ENCODE measurements around the gene APC2. TPM values are rescaled to one million over a fixed set of nuclear protein-coding genes. Genes with fewer than 3 reads are reported as not detected.

APC2 gene
- total and polyA plus RNA-seq, 8 donors, result 0.10 to 3.5 (median 0.58) TPM; not detected in 1

GRCh38 chr19:1483131-1483978, 33.4 kb downstream of the APC2 start:
- 91 to 94% (median 93%) methylated on average over 48 to 77 of the region's 77 CpGs for WGBS, 5 donors
- no peak for DNase-seq
- Histone ChIP-seq H3K4me3 (no peak overlapping the region), H3K27ac (no peak overlapping the region), H3K4me1 (peaks cover 11 to 13% (median 12%) of the 10 kb centered on the region in 4 donors), H3K27me3 (no peaks in the 10 kb centered on the region), H3K9me3 (no peaks in the 10 kb centered on the region), H3K36me3 (no peaks in the 10 kb centered on the region)
- TF ChIP-seq POLR2AphosphoS5 (IDR thresholded peaks at IDR 0.05), result no peak
- no peak for TF ChIP-seq CTCF (IDR thresholded peaks at IDR 0.05)
- no peak for TF ChIP-seq EP300 (IDR thresholded peaks at IDR 0.05)
- TF ChIP-seq POLR2A (IDR thresholded peaks at IDR 0.05), result no peak
- intact Hi-C loops (cut with DNase I; ENCODE audit: low total_unique reads), result no loop called here

GRCh38 chr19:1483979-1484428, 34.1 kb downstream of the APC2 start:
- no peak overlapping the region for H3K4me3 ChIP-seq
- peaks cover 6 to 8% (median 7%) of the 10 kb centered on the region in 4 donors for H3K4me1 ChIP-seq
- 85 to 96% (median 92%) methylated on average over 17 to 23 of the region's 23 CpGs for WGBS, 5 donors
- H3K27me3 ChIP-seq, result no peaks in the 10 kb centered on the region
- intact Hi-C loops (cut with DNase I; ENCODE audit: low total_unique reads), result no loop called here
- H3K36me3 ChIP-seq, result no peaks in the 10 kb centered on the region
- TF ChIP-seq POLR2A (IDR thresholded peaks at IDR 0.05) (no peak), POLR2AphosphoS5 (IDR thresholded peaks at IDR 0.05) (no peak), CTCF (IDR thresholded peaks at IDR 0.05) (no peak), EP300 (IDR thresholded peaks at IDR 0.05) (no peak)
- H3K27ac ChIP-seq, result no peak overlapping the region
- H3K9me3 ChIP-seq, result no peaks in the 10 kb centered on the region
- no peak for DNase-seq

DNA sequence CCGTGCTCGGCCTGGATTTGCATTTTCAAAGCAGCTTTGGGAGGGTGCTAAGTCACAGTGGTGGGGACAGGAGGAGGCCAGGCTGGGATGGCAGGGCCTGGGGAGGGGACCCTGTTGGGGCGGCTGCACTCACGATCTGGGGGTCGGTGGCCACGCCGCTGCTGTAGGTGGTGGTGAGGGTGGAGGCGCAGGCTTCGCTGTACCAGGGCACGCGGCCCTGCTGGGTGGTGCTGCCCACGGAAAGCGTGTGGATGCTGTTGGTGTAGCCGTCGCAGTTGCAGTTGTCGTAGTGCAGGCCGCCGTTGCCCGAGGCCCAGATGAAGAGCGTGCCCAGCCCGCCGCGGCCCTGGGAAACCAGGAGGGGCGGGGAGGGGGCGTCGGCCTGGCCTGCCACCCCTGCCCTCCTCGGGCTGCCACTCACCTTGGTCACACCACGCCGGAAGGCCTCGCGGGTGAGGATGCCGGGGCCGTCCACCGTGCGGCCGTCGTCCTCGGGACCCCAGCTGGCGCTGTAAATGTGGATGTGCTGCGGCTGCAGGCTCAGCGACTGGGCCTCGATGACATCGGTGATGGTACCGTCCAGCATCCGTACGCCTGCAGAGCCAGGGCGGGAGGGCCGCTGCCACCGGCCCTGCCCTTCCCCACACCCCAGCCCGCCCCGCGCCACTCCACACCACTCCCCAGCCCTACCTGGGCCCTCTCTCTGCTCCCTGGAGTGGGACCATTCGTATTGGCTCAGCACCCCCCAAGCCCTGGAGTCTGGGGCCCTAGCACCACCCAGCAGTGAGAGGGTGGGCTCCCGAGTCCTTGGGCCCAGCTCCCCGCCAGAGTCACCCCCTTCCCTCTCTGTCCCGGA, 37.0 kb downstream of the APC2 start:
- WGBS, 5 donors, result 92 to 94% (median 94%) methylated on average over 22 to 56 of the region's 56 CpGs
- DNase-seq, result peak in 1 of 2 donors; percentile 5
- Histone ChIP-seq H3K4me3 (no peak overlapping the region), H3K36me3 (no peaks in the 10 kb centered on the region), H3K4me1 (peaks cover 16 to 22% (median 21%) of the 10 kb centered on the region in 4 donors), H3K9me3 (no peaks in the 10 kb centered on the region), H3K27me3 (peaks cover 0 to 11% (median 6%) of the 10 kb centered on the region in 3 donors), H3K27ac (no peak overlapping the region)
- intact Hi-C loops (cut with DNase I; ENCODE audit: low total_unique reads), result no loop called here
- TF ChIP-seq POLR2A (IDR thresholded peaks at IDR 0.05) (no peak), EP300 (IDR thresholded peaks at IDR 0.05) (no peak), CTCF (IDR thresholded peaks at IDR 0.05) (no peak), POLR2AphosphoS5 (IDR thresholded peaks at IDR 0.05) (no peak)

GRCh38 chr19:1487576-1488281, 37.8 kb downstream of the APC2 start:
- DNase-seq, result peak in 1 of 2 donors; percentile 9
- H3K4me1 ChIP-seq, result peaks cover 18 to 26% (median 23%) of the 10 kb centered on the region in 4 donors
- no peak overlapping the region for H3K4me3 ChIP-seq

More at GRCh38 chr19:1487576-1488281, 37.8 kb downstream of the APC2 start:
- no peaks in the 10 kb centered on the region for H3K9me3 ChIP-seq
- TF ChIP-seq CTCF (IDR thresholded peaks at IDR 0.05) (no peak), EP300 (IDR thresholded peaks at IDR 0.05) (no peak), POLR2A (IDR thresholded peaks at IDR 0.05) (no peak), POLR2AphosphoS5 (IDR thresholded peaks at IDR 0.05) (no peak)
- intact Hi-C loops (cut with DNase I; ENCODE audit: low total_unique reads), result no loop called here
- 91 to 98% (median 93%) methylated on average over 15 to 40 of the region's 40 CpGs for WGBS, 5 donors
- H3K27ac ChIP-seq, result no peak overlapping the region
- H3K36me3 ChIP-seq, result no peaks in the 10 kb centered on the region
- peaks cover 0 to 18% (median 6%) of the 10 kb centered on the region in 3 donors for H3K27me3 ChIP-seq
